Body of pancreas (tissue), 4 donors: ENCODE data around the gene BPIFB6.

Experiments
- CTCF ChIP-seq, 7 experiments: fragments of 450-650 bp in 4 of 7; fragments of 200-600 bp in 3 of 7; sonication (generic) in 3 of 7; IDR thresholded peaks; one replicate each; pipeline ENCODE4 v1.5.1; 2016 to 2019; ENCODE audit warnings: antibody characterized with exemption in 7 of 7
- POLR2A ChIP-seq, 3 donors: fragments of 450-650 bp; IDR thresholded peaks; one replicate each; pipeline ENCODE4 v1.6.1; 2016; ENCODE audit warnings: antibody characterized with exemption in 3 of 3, mild to moderate bottlenecking in 2 of 3

- TF ChIP-seq CTCF (IDR thresholded peaks at IDR 0.05): no peak
- TF ChIP-seq POLR2A (IDR thresholded peaks at IDR 0.05): no peak
Observed at GRCh38 chr20:32997431-32997830, 34.0 kb upstream of the BPIFB6 start.
